K562 (cell line): ENCODE data around the gene ALK.

ENCODE experiments used
- CTCF ChIP-seq, 3 experiments: IDR thresholded peaks in 2 of 3; conservative IDR thresholded peaks in 1 of 3; 2 replicates each; pipeline ENCODE4 v1.5.1; 2011 to 2012; ENCODE audit warnings: low read length in 3 of 3, mild to moderate bottlenecking in 3 of 3, control low read depth in 2 of 3, improper control_type of control experiment in 1 of 3, inconsistent platforms in 1 of 3, low read depth in 1 of 3, mixed read lengths in 1 of 3, moderate library complexity in 1 of 3; ENCODE audit not compliant: insufficient read depth in 2 of 3
- DACH1 ChIP-seq: fragments of 450-650 bp; IDR thresholded peaks from 2 replicates; pipeline ENCODE4 v1.6.1; 2018; ENCODE audit not compliant: partially characterized antibody
- EP400 ChIP-seq: fragments of 450-650 bp; IDR thresholded peaks from 2 replicates; pipeline ENCODE4 v1.6.1; 2017; ENCODE audit warnings: antibody characterized with exemption, mild to moderate bottlenecking, moderate library complexity
- EZH2 ChIP-seq: IDR thresholded peaks from 2 replicates; pipeline ENCODE4 v1.6.1; 2012; ENCODE audit warnings: low read depth, mild to moderate bottlenecking, inconsistent platforms, low read length, borderline replicate concordance
- KLF6 ChIP-seq: fragments of 250-450 bp; sonication (Bioruptor Pico); IDR thresholded peaks from 2 replicates; pipeline ENCODE4 v1.4.0; 2020; ENCODE audit warnings: mild to moderate bottlenecking, moderate library complexity, borderline replicate concordance
- LARP7 ChIP-seq: fragments of 450-650 bp; IDR thresholded peaks from 2 replicates; pipeline ENCODE4 v1.6.1; 2016
- NCOA1 ChIP-seq: fragments of 450-650 bp; IDR thresholded peaks from 2 replicates; pipeline ENCODE4 v1.6.1; 2016; ENCODE audit warnings: low read depth
- NRF1 ChIP-seq, 2 experiments: fragments of 450-650 bp; IDR thresholded peaks in 1 of 2; conservative IDR thresholded peaks in 1 of 2; 2 replicates each; pipeline ENCODE4 v1.6.1; 2014; ENCODE audit warnings: mild to moderate bottlenecking in 2 of 2
- POLR2A ChIP-seq: fragments of 450-650 bp; conservative IDR thresholded peaks from 2 replicates; pipeline ENCODE4 v1.6.1; 2016
- PTTG1 ChIP-seq: fragments of 450-650 bp; IDR thresholded peaks from 2 replicates; pipeline ENCODE4 v1.6.1; 2016; ENCODE audit warnings: low read depth, mild to moderate bottlenecking, missing genetic modification characterization, missing compliant biosample characterization
- TBL1XR1 ChIP-seq, 2 experiments: IDR thresholded peaks; 2 replicates each; pipeline ENCODE4 v1.6.1; 2012; ENCODE audit warnings: improper control_type of control experiment in 2 of 2, low read length in 2 of 2, mild to moderate bottlenecking in 1 of 2
- ZNF76 ChIP-seq: fragments of 250-450 bp; sonication (Bioruptor Pico); IDR thresholded peaks from 2 replicates; pipeline ENCODE4 v1.4.0; 2020; ENCODE audit warnings: mild to moderate bottlenecking, moderate library complexity, borderline replicate concordance
- ZNF766 ChIP-seq: fragments of 200-800 bp; sonication (Bioruptor generic); conservative IDR thresholded peaks from 2 replicates; pipeline ENCODE4 v1.6.1; 2016; ENCODE audit warnings: missing genetic modification characterization, missing compliant biosample characterization

GRCh38 chr2:29865512-29865911 is 55.9 kb downstream of the ALK start:
- no peak for TF ChIP-seq TBL1XR1 (IDR thresholded peaks at IDR 0.05; ENCODE audit: low read length in 2 of 2)
- TF ChIP-seq ZNF766 (CRISPR knock-in tag) = no peak
- TF ChIP-seq PTTG1 (tag) = no peak
- TF ChIP-seq KLF6 = no peak
- TF ChIP-seq LARP7 = no peak
- TF ChIP-seq CTCF (IDR thresholded peaks at IDR 0.05 in 2 of 3, conservative IDR thresholded peaks at IDR 0.05 in 1 of 3; ENCODE audit: insufficient read depth in 2 of 3, low read depth in 1 of 3, low read length in 3 of 3) = no peak
- no peak for TF ChIP-seq POLR2A
- TF ChIP-seq ZNF76 (CRISPR knock-in tag) = no peak
- no peak for TF ChIP-seq DACH1
- TF ChIP-seq EZH2 = no peak
- no peak for TF ChIP-seq NCOA1
- no peak for TF ChIP-seq EP400
- no peak for TF ChIP-seq NRF1 (conservative IDR thresholded peaks at IDR 0.05 in 1 of 2, IDR thresholded peaks at IDR 0.05 in 1 of 2)
